Activated CD8-positive, alpha-beta memory T cell treated with anti-CD3 and anti-CD28 coated beads for 48 hours (primary cell): ENCODE data around the gene ELP4.

Experiments used
- DNase-seq, 3 experiments: peaks; one replicate each; pipeline ENCODE4 v3.0.0-alpha.2; 2020; ENCODE audit warnings: low read depth in 2 of 3, low spot score in 2 of 3

Gene ELP4

DNA sequence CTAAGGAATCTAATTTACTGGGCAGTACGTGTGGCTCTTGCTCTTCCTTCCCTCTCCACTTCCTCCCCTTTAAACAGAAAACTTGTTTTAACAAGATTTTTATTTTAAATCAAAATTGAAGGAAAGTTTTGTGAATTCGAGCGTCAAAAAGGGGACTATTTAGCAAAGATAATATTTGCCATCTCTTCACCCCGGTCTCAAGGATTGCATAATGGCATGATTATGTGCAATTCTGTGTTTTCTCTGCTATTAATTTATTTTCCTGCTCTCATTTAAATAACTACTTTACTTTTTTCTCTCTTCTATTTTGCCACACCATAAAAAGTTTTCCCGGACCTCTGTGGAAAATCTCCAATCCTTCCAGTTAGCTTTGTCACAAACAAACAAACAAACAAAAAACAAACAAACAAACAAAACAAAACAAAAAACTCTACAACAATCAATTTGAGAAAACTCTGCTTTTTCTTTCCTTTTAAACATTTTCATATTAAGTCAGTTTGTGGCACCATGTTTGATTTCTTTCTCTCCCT, 311.7 kb downstream of the ELP4 start:
- DNase-seq = no peak

DNA sequence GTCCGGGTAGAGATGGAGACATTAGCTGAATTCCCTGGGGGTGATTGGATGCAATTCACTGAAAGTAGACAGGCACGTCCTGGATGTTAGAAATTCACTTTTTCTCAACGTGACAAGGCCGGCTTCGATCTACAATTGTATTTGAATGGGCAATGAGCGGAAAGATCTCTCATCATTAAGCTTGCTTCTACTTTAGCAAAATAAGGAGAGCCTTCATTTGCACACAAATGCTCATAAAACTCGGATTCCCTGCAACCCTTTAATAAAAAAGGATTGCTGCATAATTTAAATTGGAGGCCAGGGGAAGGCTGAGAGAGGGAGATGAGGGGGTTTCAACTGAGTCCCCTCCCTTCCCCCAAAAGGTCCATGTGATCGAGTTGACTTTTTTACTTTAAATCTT, 312.2 kb downstream of the ELP4 start:
- DNase-seq = no peak

DNA sequence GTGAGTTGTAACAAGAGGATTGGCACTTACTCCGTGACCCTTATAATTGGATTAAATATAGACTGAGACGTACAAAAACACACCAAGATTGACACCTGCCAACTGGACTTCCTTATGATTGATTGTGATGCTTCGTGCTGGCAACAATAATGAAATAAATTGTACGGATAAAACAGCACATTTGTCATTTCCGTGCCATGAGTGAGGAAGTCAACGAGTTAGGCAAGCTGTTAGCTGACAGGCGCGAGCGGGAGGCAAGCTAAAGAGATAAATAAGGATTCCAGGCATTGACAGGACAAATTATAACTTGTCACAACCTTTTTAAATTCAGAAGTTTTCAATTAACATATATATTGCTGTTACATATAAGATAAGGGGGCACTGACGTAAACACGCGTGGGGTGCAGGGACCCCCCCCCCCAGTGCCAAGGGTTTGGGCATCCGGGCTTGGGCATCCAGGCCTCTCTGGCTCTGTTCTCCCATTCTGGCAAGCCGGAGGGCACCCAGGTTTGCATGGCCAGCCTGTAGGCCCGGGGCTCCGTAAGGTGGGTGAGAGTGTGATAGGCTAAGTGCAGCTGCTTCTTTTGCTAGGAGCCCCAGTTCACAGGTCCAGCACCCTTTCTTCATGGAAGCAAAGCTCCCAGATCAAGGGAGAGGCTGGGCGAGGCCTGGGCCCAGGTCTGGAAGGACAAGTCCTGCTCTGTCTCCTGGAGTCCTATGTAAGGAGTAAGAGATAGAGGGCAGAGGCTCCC, 312.8 kb downstream of the ELP4 start:
- DNase-seq = no peak

DNA sequence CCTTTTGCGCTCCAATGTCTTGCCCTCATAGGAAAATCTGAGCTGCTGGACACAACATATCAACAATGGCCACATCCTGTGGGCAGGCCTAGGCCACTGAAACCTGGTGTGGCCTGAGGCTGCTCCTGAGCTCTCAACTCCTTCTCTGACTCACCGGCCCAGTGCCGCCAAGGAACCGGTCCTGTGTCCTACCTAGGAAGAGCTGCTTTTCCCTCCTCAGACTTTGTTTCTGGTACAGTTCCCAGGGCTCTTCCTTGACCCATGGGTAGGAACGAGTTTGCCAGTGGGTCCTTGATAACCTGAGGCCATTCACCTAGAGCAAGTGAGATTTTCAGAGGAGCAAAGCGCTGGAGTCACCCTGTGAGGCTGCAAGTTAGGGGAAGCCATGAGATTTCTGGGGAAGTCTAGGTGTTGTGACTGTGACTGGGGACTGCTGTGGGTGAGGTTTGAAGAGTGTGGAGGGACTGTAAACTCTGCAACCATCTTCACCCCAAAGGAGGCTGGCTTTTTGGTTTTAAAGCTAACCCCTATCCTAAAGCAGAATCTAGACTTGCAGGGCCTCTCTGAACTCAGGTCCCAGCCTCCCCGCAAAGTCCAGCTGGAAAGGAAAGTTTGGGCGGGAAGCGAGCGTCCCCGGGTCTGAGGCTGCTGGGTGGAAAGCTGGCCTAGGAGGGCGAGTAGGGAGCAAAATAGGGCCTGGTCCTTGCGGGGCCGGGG, 313.5 kb downstream of the ELP4 start:
- DNase-seq = no peak

DNA sequence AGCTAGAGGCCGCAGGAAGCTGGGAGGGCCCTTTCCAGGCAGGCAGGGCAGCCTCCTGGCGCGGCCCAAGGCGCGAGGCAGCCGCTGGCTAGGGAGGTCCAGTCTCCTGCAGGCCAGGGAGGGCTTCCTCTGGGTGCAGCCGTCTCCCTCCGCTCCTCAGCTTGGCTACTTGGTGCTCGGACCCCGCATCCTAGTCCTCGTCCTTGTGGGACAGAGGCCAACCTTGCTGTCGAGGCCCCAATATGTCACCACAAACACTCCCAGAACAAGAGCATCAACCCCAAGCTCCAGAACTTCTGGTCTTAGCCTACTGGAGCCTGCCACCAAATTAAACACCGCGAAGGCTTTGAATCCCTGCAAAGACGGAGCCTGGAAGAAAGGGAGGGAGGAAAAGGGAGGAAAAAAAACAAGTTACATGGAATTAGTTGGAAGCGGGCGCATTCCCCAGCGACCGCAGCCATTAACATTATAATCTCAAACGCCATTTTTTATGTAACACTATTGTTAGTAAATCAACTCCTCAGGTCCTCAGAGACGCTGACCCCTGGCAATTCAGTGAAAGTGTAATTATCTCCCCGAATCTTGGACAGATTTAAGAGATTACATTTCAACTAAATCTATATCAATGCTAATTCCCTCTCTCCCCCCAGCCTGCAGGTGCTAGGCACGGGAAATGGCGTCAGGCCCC, 314.2 kb downstream of the ELP4 start:
- DNase-seq = no peak

DNA sequence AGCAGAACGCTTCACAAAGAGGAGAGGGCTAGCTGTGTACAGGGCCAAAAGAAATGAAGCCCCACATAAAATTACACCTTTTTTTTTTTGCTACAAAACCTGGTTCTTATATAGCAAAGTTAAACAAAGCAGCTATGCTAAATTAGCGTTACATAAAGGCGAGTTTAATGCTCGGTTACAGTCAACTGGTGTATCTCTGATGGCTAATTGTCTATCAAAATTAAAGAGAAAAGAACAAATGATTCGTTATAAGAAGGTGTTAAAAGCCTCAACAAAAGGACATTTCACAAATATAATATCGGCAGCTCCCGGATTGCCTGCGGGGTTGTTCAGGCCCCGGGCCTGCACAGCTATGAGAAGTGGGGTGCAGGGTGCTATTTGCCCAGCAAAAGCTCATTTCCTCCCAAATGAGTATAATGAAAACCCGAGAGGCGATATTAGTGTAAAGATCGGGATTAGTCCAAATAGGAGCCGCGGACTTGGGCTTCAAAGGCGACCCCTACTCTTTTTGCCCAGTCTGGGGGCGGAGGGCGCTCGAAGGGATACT, 314.8 kb downstream of the ELP4 start:
- DNase-seq = no peak

DNA sequence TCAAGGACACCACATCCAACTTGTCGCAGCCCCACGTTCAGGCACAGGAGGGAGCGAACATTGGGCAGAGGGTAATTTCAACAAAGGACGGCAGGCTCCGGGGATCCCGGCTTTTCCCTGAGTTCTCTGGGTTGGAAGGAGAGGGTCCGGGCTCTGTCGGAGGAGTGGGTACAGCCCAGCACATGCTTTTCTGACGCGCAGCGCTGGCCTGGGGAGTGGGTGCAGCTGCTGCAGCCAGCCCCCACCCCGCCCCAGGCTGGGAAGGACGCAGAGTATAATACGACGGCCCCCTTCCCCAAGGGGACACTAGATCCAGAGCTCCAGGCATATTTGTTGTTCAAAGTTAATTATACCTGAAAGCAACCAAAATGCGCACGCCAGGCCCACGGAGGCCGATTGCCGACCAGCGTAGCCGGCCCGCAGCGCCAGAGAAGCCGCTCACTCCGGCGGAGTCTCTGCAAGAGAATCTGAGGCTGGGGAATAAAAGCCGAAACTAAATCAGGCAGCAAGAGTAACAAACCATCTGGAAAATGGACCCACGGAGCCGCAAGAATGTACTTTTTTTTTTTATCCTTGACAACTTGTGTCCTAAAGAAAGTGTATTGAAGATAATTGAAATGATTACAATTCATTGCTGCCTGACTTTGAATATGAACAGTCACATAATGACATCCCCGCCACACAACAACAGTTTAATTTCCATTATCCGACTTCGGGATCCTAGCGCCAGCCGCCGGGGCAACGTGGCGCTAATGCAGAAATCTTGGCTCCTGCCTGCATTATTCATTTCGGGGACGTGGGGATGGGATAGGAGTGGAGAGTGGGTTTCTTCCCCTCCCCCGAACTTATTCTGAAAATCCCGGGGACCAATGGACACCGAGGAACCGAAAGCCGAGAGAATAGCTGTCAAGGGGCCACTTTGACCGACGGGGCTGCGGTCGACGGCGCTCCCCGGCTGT, 315.6 kb downstream of the ELP4 start:
- no peak for DNase-seq

DNA sequence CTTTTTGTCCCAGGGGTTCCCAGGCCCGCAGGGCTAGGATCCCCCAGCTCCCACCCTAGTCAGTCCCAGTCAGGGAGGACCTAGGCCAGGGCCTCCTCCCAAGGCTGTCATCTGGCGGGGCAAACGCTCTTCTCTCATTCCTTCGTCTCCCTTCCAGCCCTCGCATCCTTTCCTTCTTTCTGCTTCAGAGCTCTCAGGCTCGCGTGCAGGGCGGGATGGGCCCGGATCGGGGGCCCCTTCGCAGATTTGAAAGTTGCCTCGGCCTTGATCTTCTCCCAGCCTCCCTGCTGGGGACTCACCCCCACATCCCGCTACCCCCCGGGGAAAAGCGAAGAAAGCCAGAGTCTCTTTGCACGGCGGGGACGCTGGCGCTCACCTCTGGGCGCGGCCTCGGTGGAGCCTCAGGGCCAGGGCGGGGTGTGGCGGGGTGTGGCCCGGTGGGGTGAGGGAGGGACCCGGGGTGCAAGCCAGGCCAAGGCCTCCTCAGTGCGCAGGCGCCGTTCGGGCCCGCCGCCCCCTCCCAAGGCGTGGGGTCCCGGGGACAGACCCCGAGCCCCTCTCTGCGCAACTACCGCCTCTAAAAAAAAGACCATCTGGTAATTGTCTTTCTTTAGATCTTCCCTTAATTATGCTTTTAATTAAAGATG, 316.4 kb downstream of the ELP4 start:
- DNase-seq = no peak

DNA sequence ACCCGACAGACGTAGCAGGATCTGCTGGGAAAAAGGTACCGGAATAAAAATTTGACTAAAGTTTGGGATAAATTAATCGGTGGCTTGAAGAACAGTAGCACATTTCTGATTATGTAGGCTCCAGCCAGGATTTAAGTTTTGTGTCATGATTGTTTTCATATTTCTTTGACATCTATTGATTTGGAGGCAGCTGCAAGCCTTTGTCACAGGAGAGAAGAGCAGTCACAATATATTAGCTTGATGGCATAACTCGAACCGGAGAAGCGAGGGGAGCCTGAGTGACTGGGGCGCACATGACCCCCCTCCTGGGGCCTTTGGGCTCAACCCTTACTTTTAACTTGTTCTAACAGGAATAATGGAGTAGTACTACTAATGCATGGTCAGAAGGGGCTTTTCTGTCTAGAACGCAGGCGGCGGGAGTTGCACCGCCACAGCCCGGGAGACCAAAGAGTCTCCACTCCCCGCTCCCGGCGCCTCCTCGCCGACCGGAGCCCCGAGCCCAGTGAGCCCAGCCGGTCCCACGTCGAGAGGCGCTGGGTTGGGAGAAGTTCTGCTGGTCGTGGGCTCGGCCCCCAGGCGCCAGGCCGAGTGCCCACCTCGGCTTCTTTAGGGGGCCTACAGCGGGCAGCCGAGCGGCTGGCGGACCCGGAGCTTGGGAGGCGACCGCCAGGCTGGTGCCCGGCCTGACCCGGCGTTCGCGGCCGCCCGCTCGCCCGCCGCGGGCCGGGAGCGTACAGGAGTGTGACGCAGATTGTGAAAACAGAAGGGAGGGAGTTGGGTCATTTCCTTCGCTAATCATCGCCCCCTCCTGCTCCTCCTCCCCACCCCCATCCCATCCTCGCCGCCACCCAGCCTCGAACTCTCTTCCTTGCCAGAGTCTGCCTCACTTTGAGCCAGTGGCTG, 317.2 kb downstream of the ELP4 start:
- DNase-seq = no peak

DNA sequence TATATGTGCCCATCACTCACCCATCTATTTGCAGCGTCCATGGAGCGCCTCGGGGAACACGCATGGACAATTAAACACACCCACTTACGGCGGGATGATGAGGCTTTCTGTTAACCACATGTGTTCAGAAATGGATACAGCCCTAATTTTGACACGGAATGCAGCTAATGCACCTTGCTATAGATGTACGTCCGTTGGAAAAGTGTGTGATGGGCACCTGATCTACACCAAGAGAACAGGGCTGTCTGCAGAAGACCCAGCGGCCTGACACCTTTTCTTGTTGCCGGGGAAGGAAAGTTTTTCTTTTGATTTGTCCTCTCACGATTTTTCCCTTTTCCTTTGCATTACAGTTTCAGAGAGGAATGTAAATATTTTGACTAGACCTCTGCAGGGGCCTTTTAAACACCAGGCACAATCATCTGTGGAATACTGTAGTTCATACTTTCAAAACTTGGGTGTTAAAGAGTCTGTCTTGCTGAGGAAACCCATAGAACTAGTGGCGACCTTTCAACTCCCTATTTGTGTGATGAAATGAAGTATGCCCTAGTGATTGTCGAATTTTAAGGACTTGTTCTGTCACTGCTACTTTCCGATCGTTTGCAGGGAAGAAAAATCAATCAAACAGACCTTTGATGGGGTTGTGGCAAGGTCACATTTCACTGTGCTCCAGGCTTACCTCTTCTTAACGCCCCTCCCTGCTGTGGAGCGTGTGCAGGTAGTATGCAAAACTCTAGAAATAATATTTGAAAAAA, 318.1 kb downstream of the ELP4 start:
- no peak for DNase-seq

DNA sequence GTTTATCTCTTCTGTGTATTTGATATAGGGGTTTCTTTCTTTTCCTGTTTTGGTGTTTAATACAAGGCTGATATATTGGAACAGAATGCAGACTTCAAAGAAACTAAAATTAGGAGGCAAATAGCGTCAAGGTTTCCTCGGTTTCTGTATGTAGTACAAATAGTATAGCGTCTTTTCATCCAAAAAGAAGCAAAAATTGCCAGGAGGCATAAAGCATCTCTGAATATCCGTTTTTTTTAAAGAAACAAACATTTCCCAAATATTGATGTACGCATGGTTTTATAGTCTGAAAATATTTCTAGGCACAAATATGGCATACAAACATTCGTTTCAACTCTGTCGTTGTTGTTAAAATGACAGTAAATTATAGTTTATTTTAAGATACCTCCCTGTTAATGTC, 318.6 kb downstream of the ELP4 start:
- DNase-seq = no peak

DNA sequence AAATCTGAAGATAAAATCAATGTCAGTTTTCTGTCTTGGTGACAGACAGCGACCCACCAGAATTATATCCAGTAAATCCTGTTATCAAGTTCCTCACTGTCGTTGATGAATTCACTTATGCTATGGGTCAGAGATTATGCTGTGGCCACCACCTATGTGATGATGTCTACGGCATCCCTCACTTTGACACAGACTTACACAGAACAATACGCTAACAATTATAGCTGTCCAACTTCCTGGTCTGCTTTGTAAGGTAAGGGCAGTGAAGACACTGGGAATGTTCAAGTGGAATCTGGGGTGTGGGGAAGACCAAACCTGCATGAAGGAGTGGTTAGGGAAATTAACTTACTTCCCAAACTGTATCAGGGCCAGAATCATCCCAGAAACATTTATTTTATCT, 320.8 kb downstream of the ELP4 start:
- no peak for DNase-seq

DNA sequence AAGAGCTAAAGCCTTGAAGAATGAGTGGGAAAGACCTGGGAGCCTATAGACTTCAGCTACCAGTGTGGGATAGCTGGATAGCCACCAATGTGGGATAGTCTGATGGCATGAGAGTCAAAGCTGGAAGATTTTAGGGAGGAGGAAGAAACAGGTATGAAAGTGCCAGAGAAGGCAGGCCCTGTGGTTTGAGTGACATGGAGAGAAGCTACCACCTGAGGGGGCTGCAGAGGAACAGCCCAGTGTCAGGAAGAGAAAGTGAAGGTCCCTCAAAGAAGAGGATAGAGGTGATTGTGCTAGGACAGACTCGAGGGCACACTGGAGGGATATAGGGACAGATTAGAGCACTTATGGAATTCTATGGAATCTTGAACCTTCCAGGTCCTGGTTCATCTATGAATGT, 324.7 kb downstream of the ELP4 start:
- no peak for DNase-seq
